ENCODE results near the gene CFAP74.
"Not testable (repeated sequence)": the region's sequence is repeated elsewhere in the genome, so short reads cannot be mapped to it uniquely, and the experiment has no call there.

Gene CFAP74

DNA sequence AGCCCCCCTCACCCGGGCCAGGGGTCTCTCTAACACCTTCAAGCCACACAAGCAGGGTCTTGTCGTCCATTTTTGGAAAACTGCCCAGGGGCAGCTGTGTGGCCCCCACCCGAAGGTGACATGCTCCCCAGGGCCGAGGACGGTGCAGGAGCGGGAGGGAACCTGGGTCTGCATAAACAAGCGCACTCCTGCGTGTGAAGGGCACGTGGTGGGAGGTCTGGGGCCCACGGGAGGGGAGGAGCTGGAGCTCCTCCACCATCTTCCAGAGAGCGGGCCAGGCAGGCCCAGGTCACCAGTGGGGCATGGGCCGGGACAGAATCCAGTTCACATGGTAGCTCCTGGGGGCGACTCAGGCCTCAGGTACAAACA lies 16.5 kb downstream of the CFAP74 start:
- no peak for DNase-seq (ENCODE audit: low read depth)
- TF ChIP-seq, protein P1, sequence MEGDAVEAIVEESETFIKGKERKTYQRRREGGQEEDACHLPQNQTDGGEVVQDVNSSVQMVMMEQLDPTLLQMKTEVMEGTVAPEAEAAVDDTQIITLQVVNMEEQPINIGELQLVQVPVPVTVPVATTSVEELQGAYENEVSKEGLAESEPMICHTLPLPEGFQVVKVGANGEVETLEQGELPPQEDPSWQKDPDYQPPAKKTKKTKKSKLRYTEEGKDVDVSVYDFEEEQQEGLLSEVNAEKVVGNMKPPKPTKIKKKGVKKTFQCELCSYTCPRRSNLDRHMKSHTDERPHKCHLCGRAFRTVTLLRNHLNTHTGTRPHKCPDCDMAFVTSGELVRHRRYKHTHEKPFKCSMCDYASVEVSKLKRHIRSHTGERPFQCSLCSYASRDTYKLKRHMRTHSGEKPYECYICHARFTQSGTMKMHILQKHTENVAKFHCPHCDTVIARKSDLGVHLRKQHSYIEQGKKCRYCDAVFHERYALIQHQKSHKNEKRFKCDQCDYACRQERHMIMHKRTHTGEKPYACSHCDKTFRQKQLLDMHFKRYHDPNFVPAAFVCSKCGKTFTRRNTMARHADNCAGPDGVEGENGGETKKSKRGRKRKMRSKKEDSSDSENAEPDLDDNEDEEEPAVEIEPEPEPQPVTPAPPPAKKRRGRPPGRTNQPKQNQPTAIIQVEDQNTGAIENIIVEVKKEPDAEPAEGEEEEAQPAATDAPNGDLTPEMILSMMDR (conservative IDR thresholded peaks at IDR 0.05; ENCODE audit: control insufficient read depth, insufficient read depth, low read depth, low read length) = no peak
- no peak overlapping the region for H3K4me3 ChIP-seq (ENCODE audit: control insufficient read depth, low read depth, low read length)

DNA sequence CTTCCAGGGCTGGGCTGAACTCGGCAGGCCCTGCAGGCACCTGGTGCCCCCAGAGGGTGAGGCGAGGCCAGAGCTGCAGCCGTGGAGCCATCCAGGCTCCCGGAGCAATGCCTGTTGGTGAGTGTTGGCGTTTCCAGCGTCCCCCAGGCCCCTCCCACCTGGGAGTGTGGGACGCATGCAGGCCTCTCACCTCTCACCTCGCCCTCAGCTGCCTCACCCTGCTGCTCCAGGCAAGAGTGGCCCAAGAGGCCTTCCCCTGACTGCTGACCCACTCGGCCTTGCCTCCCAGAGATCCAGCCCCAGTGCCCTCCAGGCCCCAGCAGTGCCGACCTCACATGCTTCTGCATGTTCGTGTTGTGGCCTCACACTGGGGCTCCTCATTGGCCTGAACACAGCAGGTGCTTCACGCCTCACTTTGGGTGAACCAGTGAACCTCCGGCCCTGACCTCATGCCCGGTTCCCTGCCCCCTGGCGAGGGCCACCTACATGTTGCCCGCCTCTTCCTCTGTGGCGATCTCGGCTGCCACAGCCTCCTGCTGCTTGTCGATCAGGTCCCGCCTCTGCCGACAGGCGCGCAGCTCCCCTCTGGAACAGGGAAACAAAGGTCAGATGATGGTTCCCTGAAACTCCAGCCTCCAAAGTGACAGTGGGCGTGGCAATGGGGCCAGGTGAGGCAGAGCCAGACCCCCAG lies 17.0 kb downstream of the CFAP74 start:
- TF ChIP-seq, protein P1 (conservative IDR thresholded peaks at IDR 0.05; ENCODE audit: control insufficient read depth, insufficient read depth, low read depth, low read length) = no peak
- H3K4me3 ChIP-seq (ENCODE audit: control insufficient read depth, low read depth, low read length) = no peak overlapping the region
- no peak for DNase-seq (ENCODE audit: low read depth)

DNA sequence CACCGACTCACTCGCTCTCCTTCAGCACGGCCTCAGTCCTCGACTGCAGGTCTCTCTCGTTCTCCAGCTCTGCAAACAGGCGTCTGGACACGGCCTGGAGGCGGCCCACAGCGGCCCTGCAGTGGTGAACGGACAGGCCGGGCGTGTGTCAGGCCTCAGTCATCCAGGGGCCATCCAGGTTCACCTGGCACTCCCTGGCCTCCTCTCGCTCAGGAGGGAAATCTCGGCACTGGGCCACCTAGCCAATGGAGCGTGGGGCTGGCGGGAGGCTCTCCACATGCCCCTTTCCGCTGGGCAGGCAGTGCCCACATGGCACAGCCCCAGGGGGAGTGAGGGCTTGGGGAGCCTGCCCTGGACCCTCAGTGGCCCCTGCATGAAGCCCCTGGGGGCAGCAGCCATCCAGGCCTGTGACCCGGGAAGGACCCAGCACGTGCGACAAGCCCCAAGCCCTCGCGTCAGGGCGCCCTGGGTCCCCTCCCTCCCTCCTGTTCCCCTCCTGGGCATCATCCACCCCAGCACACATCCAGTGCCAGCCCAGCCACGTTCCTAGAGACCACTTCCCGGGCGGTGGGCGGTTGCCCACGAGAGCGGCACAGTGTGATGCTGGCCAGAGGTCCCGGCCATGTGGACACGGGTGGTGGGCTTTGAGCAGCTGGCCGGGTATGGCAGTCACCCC lies 18.1 kb downstream of the CFAP74 start:
- no peak overlapping the region for H3K4me3 ChIP-seq (ENCODE audit: control insufficient read depth, low read depth, low read length)
- TF ChIP-seq, protein P1 (conservative IDR thresholded peaks at IDR 0.05; ENCODE audit: control insufficient read depth, insufficient read depth, low read depth, low read length) = no peak
- no peak for DNase-seq (ENCODE audit: low read depth)

DNA sequence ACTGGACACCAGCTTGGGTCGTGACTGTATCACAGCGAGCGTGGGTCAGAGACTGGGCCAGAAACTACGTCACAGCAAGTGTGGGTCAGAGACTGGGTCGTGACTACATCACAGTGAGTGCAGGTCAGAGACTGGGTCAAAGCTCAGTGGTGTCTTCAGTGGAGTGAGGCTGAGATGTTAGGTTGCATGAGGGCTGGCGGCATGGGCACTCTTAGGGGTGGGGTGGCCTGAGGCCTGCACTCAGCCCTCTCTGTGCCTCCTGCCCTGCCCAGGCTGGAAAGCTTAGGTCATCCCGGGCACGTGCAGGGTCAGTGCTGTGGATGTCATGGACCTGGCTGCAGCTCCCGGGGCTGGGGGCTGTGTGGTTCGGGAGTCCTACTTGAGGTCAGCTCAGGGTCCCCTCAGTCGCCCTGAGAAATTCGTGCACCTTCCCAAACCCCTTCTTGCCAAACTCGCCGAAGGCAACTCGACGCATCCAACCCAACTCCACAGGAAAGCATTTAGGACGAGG lies 19.0 kb downstream of the CFAP74 start:
- TF ChIP-seq, protein P1 (conservative IDR thresholded peaks at IDR 0.05; ENCODE audit: control insufficient read depth, insufficient read depth, low read depth, low read length) = no peak
- DNase-seq (ENCODE audit: low read depth) = no peak
- no peak overlapping the region for H3K4me3 ChIP-seq (ENCODE audit: control insufficient read depth, low read depth, low read length)

DNA sequence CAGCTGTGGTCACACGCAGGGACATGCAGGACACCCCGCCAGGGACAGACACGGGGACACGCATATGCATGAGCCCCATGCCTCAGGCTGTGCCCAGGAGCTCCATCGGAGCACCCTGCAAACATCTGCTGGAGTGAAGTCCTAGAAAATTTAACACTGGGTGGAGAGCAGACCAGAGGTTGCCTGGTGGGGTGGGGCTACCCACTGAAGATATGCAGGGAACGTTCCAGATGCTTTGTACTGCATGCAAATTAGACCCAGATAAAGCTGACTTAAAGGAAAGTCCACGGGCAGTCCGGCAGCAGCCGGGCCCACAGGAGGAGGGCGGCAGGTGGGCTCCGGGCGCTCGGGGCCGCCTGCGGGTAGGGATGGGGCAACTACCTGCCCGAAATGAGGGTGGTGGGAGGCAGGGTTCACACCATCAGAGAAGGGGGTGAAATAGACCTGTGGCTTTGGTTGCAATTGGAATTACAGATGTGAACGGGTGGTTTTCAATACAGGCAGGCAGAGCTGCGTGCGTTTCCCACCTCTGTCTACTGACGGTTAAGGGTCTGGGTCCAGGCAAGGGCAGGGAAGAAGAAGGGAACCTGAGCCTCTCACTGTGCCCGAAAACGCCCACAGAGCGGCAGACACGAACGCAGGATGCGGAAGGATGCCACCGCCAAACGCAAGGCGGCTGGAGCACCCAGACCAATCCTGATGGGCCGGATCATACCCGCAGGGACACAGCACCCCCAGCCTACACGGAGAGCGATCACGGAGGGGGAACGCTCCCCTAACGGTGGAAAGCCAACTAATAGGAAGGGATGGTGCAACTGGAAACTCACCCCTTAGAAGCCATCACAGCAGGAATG lies 21.0 kb downstream of the CFAP74 start:
- no peak overlapping the region for H3K4me3 ChIP-seq (ENCODE audit: control insufficient read depth, low read depth, low read length)
- TF ChIP-seq, protein P1 (conservative IDR thresholded peaks at IDR 0.05; ENCODE audit: control insufficient read depth, insufficient read depth, low read depth, low read length) = no peak
- no peak for DNase-seq (ENCODE audit: low read depth)

DNA sequence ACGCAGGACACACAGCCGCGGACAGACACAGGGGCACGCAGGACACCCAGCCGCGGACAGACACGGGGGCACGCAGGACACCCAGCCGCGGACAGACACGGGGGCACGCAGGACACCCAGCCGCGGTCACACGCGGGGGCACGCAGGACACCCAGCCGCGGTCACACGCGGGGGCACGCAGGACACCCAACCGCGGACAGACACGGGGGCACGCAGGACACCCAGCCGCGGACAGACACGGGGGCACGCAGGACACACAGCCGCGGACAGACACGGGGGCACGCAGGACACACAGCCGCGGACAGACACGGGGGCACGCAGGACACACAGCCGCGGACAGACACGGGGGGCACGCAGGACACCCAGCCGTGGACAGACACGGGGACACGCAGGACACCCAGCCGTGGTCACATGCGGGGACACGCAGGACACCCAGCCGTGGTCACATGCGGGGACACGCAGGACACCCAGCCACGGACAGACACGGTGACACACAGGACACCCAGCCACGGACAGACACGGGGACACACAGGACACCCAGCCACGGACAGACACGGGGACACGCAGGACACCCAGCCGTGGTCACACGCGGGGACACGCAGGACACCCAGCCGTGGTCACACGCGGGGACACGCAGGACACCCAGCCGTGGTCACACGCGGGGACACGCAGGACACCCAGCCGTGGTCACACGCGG lies 21.8 kb downstream of the CFAP74 start:
- not testable (repeated sequence) for DNase-seq (ENCODE audit: low read depth); H3K4me3 ChIP-seq (ENCODE audit: control insufficient read depth, low read depth, low read length)

All from fibroblast of mammary gland (primary cell).